ENCODE measurements around the gene SIGLEC14.
"Not testable (repeated sequence)": the region's sequence is repeated elsewhere in the genome, so short reads cannot be mapped to it uniquely, and the experiment has no call there.

DNA sequence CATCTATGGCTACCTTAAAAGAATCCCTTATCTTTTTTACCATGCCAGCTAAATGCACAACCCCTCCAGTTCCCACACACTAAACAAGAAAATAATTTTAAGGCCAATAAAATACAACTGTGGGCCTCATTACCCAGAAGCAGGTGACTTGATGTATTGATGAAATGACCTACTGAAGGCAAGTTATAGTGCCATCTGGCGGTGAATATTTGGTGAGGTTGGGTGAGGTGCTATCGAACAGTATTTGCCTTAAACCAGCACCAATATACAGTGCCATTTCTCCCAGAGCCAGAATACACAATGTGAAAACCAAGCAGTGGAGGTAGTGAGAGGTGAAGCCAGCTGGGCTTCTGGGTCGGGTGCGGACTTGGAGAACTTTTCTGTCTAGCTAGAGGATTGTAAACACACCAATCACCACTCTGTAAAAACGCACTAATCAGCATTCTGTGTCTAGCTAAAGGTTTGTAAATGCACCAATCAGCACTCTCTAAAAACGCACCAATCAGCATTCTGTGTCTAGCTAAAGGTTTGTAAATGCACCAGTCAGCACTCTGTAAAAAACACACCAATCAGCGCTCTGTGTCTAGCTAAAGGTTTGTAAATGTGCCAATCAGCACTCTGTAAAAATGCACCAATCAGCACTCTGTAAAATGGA lies 29.4 kb upstream of the SIGLEC14 start:
- TF ChIP-seq BCL11A (tag by site-specific recombination; IDR thresholded peaks at IDR 0.05; ENCODE audit: low read depth); ZBTB1 (tag by site-specific recombination; IDR thresholded peaks at IDR 0.05); KLF1 (tag by site-specific recombination; IDR thresholded peaks at IDR 0.05); ZNF132 (tag by site-specific recombination; IDR thresholded peaks at IDR 0.05; ENCODE audit: borderline replicate concordance): not testable (repeated sequence)
- TF ChIP-seq, protein P1, sequence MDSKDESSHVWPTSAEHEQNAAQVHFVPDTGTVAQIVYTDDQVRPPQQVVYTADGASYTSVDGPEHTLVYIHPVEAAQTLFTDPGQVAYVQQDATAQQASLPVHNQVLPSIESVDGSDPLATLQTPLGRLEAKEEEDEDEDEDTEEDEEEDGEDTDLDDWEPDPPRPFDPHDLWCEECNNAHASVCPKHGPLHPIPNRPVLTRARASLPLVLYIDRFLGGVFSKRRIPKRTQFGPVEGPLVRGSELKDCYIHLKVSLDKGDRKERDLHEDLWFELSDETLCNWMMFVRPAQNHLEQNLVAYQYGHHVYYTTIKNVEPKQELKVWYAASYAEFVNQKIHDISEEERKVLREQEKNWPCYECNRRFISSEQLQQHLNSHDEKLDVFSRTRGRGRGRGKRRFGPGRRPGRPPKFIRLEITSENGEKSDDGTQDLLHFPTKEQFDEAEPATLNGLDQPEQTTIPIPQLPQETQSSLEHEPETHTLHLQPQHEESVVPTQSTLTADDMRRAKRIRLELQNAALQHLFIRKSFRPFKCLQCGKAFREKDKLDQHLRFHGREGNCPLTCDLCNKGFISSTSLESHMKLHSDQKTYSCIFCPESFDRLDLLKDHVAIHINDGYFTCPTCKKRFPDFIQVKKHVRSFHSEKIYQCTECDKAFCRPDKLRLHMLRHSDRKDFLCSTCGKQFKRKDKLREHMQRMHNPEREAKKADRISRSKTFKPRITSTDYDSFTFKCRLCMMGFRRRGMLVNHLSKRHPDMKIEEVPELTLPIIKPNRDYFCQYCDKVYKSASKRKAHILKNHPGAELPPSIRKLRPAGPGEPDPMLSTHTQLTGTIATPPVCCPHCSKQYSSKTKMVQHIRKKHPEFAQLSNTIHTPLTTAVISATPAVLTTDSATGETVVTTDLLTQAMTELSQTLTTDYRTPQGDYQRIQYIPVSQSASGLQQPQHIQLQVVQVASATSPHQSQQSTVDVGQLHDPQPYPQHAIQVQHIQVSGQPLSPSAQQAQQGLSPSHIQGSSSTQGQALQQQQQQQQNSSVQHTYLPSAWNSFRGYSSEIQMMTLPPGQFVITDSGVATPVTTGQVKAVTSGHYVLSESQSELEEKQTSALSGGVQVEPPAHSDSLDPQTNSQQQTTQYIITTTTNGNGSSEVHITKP (tag by site-specific recombination; IDR thresholded peaks at IDR 0.05) = not testable (repeated sequence)
- TF ChIP-seq, protein P2, sequence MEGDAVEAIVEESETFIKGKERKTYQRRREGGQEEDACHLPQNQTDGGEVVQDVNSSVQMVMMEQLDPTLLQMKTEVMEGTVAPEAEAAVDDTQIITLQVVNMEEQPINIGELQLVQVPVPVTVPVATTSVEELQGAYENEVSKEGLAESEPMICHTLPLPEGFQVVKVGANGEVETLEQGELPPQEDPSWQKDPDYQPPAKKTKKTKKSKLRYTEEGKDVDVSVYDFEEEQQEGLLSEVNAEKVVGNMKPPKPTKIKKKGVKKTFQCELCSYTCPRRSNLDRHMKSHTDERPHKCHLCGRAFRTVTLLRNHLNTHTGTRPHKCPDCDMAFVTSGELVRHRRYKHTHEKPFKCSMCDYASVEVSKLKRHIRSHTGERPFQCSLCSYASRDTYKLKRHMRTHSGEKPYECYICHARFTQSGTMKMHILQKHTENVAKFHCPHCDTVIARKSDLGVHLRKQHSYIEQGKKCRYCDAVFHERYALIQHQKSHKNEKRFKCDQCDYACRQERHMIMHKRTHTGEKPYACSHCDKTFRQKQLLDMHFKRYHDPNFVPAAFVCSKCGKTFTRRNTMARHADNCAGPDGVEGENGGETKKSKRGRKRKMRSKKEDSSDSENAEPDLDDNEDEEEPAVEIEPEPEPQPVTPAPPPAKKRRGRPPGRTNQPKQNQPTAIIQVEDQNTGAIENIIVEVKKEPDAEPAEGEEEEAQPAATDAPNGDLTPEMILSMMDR (tag by site-specific recombination; IDR thresholded peaks at IDR 0.05) = not testable (repeated sequence)

Data from HEK293 (cell line).